ENCODE measurements around the gene IFITM10.

The IFITM10 gene

GRCh38 chr11:1739576-1739975 is 10.8 kb downstream of the IFITM10 start:
- TF ChIP-seq CTCF (IDR thresholded peaks at IDR 0.05), result no peak

- TF ChIP-seq CTCF (IDR thresholded peaks at IDR 0.05), result no peak
Observed at GRCh38 chr11:1738380-1738779, 12.0 kb downstream of the IFITM10 start.

- no peak for TF ChIP-seq CTCF (IDR thresholded peaks at IDR 0.05)
Observed at GRCh38 chr11:1737080-1737757, 13.2 kb downstream of the IFITM10 start.

- TF ChIP-seq CTCF (IDR thresholded peaks at IDR 0.05), result no peak
Observed at GRCh38 chr11:1736447-1736992, 13.9 kb downstream of the IFITM10 start.

GRCh38 chr11:1735271-1735670 is 15.1 kb downstream of the IFITM10 start:
- no peak for TF ChIP-seq CTCF (IDR thresholded peaks at IDR 0.05)

GRCh38 chr11:1734641-1735081 is 15.7 kb downstream of the IFITM10 start:
- no peak for TF ChIP-seq CTCF (IDR thresholded peaks at IDR 0.05)

GRCh38 chr11:1733716-1734640 is 16.4 kb downstream of the IFITM10 start:
- no peak for TF ChIP-seq CTCF (IDR thresholded peaks at IDR 0.05)
